ENCODE data around the gene RIMBP2. TPM values are rescaled to one million over a fixed set of nuclear protein-coding genes. Genes with fewer than 3 reads are reported as not detected.

RIMBP2 gene
- polyA plus RNA-seq, 1 donor (not counting 4 experiments of a cell fraction or from before 2014, with no cell fraction given): 0.16 TPM

GRCh38 chr12:130511285-130511684, 204.8 kb downstream of the RIMBP2 start:
- dilution Hi-C loops (cut with MboI; ENCODE audit: extremely low pct_ligation_motif_present, low sequenced_read_pairs): no loop called here
- no peaks in the 10 kb centered on the region for H3K36me3 ChIP-seq (ENCODE audit: control insufficient read depth in 2 of 2, extremely low read depth in 1 of 2, insufficient read depth in 2 of 2, low read length in 2 of 2)
- H3K27ac ChIP-seq (ENCODE audit: control insufficient read depth, insufficient read depth, low read length): no peak overlapping the region
- DNase-seq (ENCODE audit: low read depth, low spot score) (no peak), FAIRE-seq (no peak)
- H3K27me3 ChIP-seq (ENCODE audit: control insufficient read depth, extremely low read depth, insufficient read depth, low read length): no peaks in the 10 kb centered on the region
- no peak overlapping the region for H3K9ac ChIP-seq (ENCODE audit: control insufficient read depth, extremely low read depth, insufficient read depth, low read length)
- no peak overlapping the region for H2AFZ ChIP-seq (ENCODE audit: control insufficient read depth, low read length)
- H3K79me2 ChIP-seq (ENCODE audit: control insufficient read depth, insufficient read depth, low read length): no peaks in the 10 kb centered on the region
- no peak overlapping the region for H3K4me2 ChIP-seq (ENCODE audit: control insufficient read depth, extremely low read depth, insufficient read depth, low read depth, low read length)
- H3K9me3 ChIP-seq (ENCODE audit: control insufficient read depth, low read depth, low read length): peaks cover 7% of the 10 kb centered on the region
- H4K20me1 ChIP-seq (ENCODE audit: control insufficient read depth, extremely low read depth, insufficient read depth, low read length): no peaks in the 10 kb centered on the region
- H3K4me3 ChIP-seq (ENCODE audit: control insufficient read depth in 2 of 3, extremely low read depth in 1 of 3, insufficient read depth in 2 of 3, low read depth in 1 of 3, low read length in 3 of 3): no peak overlapping the region
- TF ChIP-seq CTCF (optimal IDR thresholded peaks at IDR 0.05 in 1 of 3, IDR thresholded peaks at IDR 0.05 in 1 of 3, conservative IDR thresholded peaks at IDR 0.05 in 1 of 3; ENCODE audit: extremely low read depth in 1 of 3, insufficient read depth in 2 of 3, low read length in 3 of 3): no peak
- no peak for TF ChIP-seq EZH2 (IDR thresholded peaks at IDR 0.05; ENCODE audit: low read length)
- no peaks in the 10 kb centered on the region for H3K9me1 ChIP-seq (ENCODE audit: control insufficient read depth, extremely low read depth, insufficient read depth, low read length)
- no peaks in the 10 kb centered on the region for H3K4me1 ChIP-seq (ENCODE audit: control insufficient read depth, extremely low read depth, insufficient read depth, low read length)

GRCh38 chr12:130509454-130509853, 206.6 kb downstream of the RIMBP2 start:
- H3K4me2 ChIP-seq (ENCODE audit: control insufficient read depth, extremely low read depth, insufficient read depth, low read depth, low read length): no peak overlapping the region
- no peak overlapping the region for H3K4me3 ChIP-seq (ENCODE audit: control insufficient read depth in 2 of 3, extremely low read depth in 1 of 3, insufficient read depth in 2 of 3, low read depth in 1 of 3, low read length in 3 of 3)
- H3K9ac ChIP-seq (ENCODE audit: control insufficient read depth, extremely low read depth, insufficient read depth, low read length): no peak overlapping the region
- H3K36me3 ChIP-seq (ENCODE audit: control insufficient read depth in 2 of 2, extremely low read depth in 1 of 2, insufficient read depth in 2 of 2, low read length in 2 of 2): no peaks in the 10 kb centered on the region
- FAIRE-seq (no peak), DNase-seq (ENCODE audit: low read depth, low spot score) (no peak)
- H2AFZ ChIP-seq (ENCODE audit: control insufficient read depth, low read length): no peak overlapping the region
- H3K4me1 ChIP-seq (ENCODE audit: control insufficient read depth, extremely low read depth, insufficient read depth, low read length): no peaks in the 10 kb centered on the region
- H3K27ac ChIP-seq (ENCODE audit: control insufficient read depth, insufficient read depth, low read length): no peak overlapping the region
- no peak for TF ChIP-seq EZH2 (IDR thresholded peaks at IDR 0.05; ENCODE audit: low read length)
- TF ChIP-seq CTCF (optimal IDR thresholded peaks at IDR 0.05 in 1 of 3, IDR thresholded peaks at IDR 0.05 in 1 of 3, conservative IDR thresholded peaks at IDR 0.05 in 1 of 3; ENCODE audit: extremely low read depth in 1 of 3, insufficient read depth in 2 of 3, low read length in 3 of 3): no peak
- H3K9me1 ChIP-seq (ENCODE audit: control insufficient read depth, extremely low read depth, insufficient read depth, low read length): no peaks in the 10 kb centered on the region
- peaks cover 6% of the 10 kb centered on the region for H3K9me3 ChIP-seq (ENCODE audit: control insufficient read depth, low read depth, low read length)
- no peaks in the 10 kb centered on the region for H3K79me2 ChIP-seq (ENCODE audit: control insufficient read depth, insufficient read depth, low read length)
- dilution Hi-C loops (cut with MboI; ENCODE audit: extremely low pct_ligation_motif_present, low sequenced_read_pairs): no loop called here
- H3K27me3 ChIP-seq (ENCODE audit: control insufficient read depth, extremely low read depth, insufficient read depth, low read length): no peaks in the 10 kb centered on the region
- no peaks in the 10 kb centered on the region for H4K20me1 ChIP-seq (ENCODE audit: control insufficient read depth, extremely low read depth, insufficient read depth, low read length)
